HL-60 (cell line): ENCODE data around the gene RERE.

ENCODE experiments used
- POLR2AphosphoS5 ChIP-seq: IDR thresholded peaks from 2 replicates; pipeline ENCODE4 v1.6.1; 2012; ENCODE audit warnings: low read depth
- REST ChIP-seq: IDR thresholded peaks from 2 replicates; pipeline ENCODE4 v1.6.1; 2012; ENCODE audit warnings: low read depth; ENCODE audit not compliant: insufficient replicate concordance
- TF ChIP-seq, protein P1 (sequence below): IDR thresholded peaks from one replicate; pipeline ENCODE4 v1.5.1; 2011; ENCODE audit warnings: low read length, control low read depth, inconsistent platforms; ENCODE audit not compliant: insufficient read depth

DNA sequence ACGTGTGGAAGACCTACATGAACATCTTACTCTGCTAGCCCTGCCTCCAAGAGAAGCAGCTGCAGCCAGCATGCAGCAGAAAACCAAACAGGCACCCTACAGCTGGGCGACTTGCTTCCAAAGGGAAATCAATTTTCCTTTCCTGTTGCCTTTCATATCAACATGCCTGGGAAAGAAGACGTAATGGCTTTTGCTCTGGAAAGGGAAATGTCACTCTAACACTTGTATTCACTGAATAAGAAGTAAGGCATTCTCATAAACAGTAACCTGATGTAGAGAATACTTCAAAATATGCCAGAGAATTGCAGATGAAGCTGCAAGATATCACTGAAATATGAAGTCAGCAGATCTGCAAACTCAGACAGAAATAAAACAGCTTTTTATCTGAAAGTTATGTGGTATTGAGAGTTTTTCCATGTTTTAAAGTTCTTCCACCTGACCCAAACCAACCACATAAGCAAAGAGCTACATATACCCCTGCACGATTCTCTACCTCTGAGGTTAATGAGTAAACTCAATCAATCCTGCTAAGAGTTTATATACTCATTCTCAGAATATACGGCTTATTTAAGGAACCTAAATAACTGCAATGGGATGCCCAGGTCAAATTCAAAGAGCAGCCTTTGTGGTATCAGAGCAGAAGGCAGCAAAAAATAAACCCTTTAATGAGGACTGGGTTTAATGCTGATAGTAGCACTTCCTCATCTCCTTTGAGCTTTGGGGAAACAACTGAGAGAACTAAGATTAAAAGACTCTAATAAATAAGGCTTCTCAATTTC, 150.9 kb downstream of the RERE start:
- no peak for TF ChIP-seq REST
- TF ChIP-seq, protein P1, sequence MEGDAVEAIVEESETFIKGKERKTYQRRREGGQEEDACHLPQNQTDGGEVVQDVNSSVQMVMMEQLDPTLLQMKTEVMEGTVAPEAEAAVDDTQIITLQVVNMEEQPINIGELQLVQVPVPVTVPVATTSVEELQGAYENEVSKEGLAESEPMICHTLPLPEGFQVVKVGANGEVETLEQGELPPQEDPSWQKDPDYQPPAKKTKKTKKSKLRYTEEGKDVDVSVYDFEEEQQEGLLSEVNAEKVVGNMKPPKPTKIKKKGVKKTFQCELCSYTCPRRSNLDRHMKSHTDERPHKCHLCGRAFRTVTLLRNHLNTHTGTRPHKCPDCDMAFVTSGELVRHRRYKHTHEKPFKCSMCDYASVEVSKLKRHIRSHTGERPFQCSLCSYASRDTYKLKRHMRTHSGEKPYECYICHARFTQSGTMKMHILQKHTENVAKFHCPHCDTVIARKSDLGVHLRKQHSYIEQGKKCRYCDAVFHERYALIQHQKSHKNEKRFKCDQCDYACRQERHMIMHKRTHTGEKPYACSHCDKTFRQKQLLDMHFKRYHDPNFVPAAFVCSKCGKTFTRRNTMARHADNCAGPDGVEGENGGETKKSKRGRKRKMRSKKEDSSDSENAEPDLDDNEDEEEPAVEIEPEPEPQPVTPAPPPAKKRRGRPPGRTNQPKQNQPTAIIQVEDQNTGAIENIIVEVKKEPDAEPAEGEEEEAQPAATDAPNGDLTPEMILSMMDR: no peak
- no peak for TF ChIP-seq POLR2AphosphoS5
